ENCODE measurements around the gene BTBD19.

Gene BTBD19

GRCh38 chr1:44775930-44776729, 32.2 kb upstream of the BTBD19 start:
- Histone ChIP-seq H3K27ac (peak overlapping the region; percentile 95), H3K27me3 (replicated peaks) (no peaks in the 10 kb centered on the region), H3K36me3 (replicated peaks) (peaks cover 48% of the 10 kb centered on the region), H3K4me3 (ENCODE audit: low read depth, low read length) (peak overlapping the region; percentile 95)
- TF ChIP-seq CTCF (IDR thresholded peaks at IDR 0.05; ENCODE audit: low read depth, low read length, missing control alignments): no peak
- no peak for DNase-seq
- in situ Hi-C loops (cut with HindIII; ENCODE audit: low pct_ligation_motif_present, low sequenced_read_pairs): no loop called here

- no peak for TF ChIP-seq CTCF (IDR thresholded peaks at IDR 0.05; ENCODE audit: low read depth, low read length, missing control alignments)
- H3K27me3 ChIP-seq (replicated peaks): no peaks in the 10 kb centered on the region
- H3K36me3 ChIP-seq (replicated peaks): peaks cover 49% of the 10 kb centered on the region
- no peak for DNase-seq
- in situ Hi-C loops (cut with HindIII; ENCODE audit: low pct_ligation_motif_present, low sequenced_read_pairs): no loop called here
- H3K27ac ChIP-seq: peak overlapping the region; percentile 95
- H3K4me3 ChIP-seq (ENCODE audit: low read depth, low read length): peak overlapping the region; percentile 95
These were observed 31.6 kb upstream of the BTBD19 start for GRCh38 chr1:44776730-44777068.

GRCh38 chr1:44777547-44777946, 30.8 kb upstream of the BTBD19 start:
- H3K27ac ChIP-seq: no peak overlapping the region
- H3K36me3 ChIP-seq (replicated peaks): peaks cover 49% of the 10 kb centered on the region
- H3K27me3 ChIP-seq (replicated peaks): no peaks in the 10 kb centered on the region
- DNase-seq: no peak
- H3K4me3 ChIP-seq (ENCODE audit: low read depth, low read length): peak overlapping the region; percentile 95
- in situ Hi-C loops (cut with HindIII; ENCODE audit: low pct_ligation_motif_present, low sequenced_read_pairs): no loop called here
- TF ChIP-seq CTCF (IDR thresholded peaks at IDR 0.05; ENCODE audit: low read depth, low read length, missing control alignments): no peak

GRCh38 chr1:44777969-44778635, 30.2 kb upstream of the BTBD19 start:
- no peak overlapping the region for H3K27ac ChIP-seq
- no peak for DNase-seq
- peaks cover 49% of the 10 kb centered on the region for H3K36me3 ChIP-seq (replicated peaks)
- no peak for TF ChIP-seq CTCF (IDR thresholded peaks at IDR 0.05; ENCODE audit: low read depth, low read length, missing control alignments)
- in situ Hi-C loops (cut with HindIII; ENCODE audit: low pct_ligation_motif_present, low sequenced_read_pairs): no loop called here
- H3K27me3 ChIP-seq (replicated peaks): no peaks in the 10 kb centered on the region
- H3K4me3 ChIP-seq (ENCODE audit: low read depth, low read length): peak overlapping the region; percentile 95

GRCh38 chr1:44778705-44779576, 29.4 kb upstream of the BTBD19 start:
- Histone ChIP-seq H3K36me3 (replicated peaks) (peaks cover 49% of the 10 kb centered on the region), H3K27me3 (replicated peaks) (no peaks in the 10 kb centered on the region), H3K27ac (no peak overlapping the region), H3K4me3 (ENCODE audit: low read depth, low read length) (peak overlapping the region; percentile 9)
- no peak for DNase-seq
- TF ChIP-seq CTCF (IDR thresholded peaks at IDR 0.05; ENCODE audit: low read depth, low read length, missing control alignments): no peak
- in situ Hi-C loops (cut with HindIII; ENCODE audit: low pct_ligation_motif_present, low sequenced_read_pairs): no loop called here
